T follicular helper cell (primary cell): Measurements from ENCODE around the gene LRCH1.

Source experiments
- DNase-seq: peaks from one replicate; pipeline ENCODE4 v3.0.0-alpha.2; 2020; ENCODE audit warnings: low read depth

LRCH1 gene

DNA sequence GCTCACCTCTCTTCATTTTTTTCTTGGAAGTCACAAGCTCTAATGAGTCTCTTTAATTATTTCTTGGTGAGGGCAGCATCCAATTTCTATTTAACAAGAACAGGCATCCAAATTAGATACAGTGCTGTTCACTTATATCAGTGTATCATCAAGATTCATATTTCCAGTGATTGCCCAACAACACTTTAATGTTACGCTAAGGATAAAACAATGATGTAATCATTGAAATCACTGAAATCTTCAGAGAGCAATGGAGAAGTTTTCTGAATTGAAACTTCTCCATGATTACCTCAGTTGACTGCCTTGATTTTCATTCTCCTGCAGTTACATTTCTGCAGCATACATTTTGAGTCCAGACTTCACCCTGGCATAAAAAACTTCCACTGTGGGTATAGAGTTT is 17.1 kb upstream of the LRCH1 start:
- no peak for DNase-seq

DNA sequence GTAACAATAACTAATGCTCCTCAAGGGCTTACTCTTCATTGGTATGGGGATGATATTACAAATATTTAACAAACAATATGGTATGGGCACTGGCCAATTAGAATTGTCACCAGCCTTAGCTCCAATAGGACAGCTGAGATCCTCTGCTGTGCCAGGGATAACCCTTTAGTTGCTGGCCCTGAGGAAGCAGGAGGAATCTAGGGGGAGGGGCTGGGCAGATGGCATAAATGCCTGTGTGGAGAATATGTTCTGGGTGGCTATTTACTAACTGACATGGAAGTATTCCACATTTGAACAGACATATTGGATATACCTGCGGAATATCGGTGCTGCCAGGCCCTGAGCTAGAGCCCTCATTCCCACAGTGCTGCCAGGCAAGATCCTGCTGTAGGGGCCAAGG is 16.6 kb upstream of the LRCH1 start:
- no peak for DNase-seq

DNA sequence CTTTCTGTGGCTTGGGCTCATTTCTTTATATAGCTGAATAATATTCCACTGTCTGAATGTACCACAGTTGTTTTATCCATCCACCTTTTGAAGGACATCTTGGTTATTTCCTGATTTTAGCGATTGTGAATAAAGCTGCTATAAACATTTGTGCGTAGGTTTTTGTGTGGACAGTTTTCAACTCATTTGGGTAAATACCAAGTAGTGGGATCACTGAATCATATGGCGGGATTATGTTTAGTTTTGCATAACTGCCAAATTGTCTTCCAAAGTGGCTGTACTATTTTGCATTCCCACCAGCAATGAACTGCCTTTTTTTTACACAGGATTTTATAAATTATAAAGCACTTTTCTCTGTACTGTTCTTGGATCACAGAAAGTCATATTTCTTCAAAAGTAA is 13.7 kb upstream of the LRCH1 start:
- DNase-seq = no peak

DNA sequence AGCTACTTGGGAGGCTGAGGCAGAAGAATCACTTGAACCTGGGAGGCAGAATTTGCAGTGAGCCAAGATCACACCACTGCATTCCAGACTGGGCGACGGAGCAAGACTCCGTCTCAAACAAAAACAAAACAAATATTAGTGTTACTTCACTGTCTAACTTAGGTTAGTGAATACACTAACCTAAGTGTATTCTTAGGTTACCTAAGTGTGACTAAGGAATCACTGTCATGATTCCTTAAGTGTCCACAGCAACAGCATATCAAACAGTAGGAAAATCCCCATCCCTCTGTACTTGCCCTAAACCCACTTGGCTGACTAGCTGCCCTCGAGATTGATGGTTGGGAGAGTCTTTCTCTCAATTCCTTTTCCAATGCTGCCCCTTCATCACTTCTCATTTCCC is 11.8 kb upstream of the LRCH1 start:
- no peak for DNase-seq

DNA sequence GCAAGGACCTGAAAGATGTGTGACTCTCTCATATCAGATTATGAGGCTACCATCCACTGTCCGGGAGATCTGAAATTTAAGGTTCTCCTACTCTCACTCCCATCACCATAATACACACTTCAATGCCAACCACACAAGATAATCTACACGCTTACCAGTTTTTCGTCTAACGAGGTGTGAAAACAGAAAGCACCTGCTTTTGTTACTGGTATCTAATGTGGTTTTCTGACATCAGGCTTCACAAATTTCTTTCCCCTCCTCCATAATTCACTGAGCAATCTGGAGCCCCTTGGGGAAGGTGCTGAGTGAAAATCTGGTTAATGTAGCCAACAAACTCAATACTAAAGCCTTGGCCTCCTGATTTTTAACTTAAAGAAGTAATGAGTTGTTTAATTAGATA is 10.1 kb upstream of the LRCH1 start:
- no peak for DNase-seq

DNA sequence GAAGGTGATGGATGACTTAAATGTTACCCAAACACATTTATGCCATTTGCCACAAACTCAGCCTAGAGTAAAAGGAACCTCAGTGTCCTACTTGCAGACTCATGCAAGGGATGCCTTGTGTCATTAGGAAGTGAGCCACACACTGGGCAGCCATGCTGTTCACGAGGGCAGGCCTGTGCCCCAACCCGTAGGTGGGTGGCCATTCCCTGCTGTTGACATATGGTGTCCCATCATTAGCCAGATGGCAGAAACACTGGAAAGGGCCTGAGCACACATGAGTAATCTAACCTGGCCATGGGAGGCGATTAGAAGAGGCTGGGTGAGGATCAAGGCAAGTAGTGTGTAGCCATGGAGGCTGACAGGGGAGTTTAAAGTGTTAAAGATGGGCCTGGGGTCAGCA is 9.7 kb upstream of the LRCH1 start:
- DNase-seq = no peak

DNA sequence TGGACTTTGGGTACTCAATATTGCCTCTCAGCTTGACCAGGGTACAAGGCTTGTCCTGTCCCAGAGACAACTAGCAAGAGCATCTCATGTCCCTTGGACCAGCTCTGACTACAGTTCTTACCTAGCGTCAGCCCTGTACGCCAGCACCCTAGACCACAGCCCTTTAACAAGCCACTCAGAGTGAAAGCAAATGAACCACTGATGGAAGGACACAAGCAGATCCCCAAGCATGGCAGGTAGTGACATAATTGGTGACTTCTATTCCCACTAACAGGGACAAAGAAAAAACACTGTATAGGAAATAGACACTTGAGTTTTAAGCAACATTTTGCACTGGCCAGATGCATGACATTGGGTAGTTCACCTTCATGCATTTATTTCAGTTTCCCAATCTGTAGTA is 8.8 kb upstream of the LRCH1 start:
- no peak for DNase-seq

DNA sequence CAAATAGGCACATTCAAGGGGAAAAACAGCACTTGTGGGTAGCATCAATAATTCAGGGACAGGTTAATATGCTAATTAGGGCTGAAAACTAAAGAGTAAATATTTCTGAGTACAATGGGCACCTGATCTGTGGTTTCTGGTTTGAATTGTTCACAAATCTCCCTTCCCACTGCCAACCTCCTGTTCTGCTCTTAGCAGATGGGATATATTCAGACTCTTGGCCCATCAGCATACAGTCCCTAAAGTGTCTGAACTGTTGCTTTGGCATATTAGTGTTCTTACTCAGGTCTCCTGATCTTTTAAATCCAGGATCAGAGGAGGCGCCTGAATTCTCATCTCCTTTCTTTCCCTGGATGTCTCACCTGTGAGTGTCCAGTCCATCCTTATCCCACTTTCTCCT is 8.2 kb upstream of the LRCH1 start:
- DNase-seq = no peak

DNA sequence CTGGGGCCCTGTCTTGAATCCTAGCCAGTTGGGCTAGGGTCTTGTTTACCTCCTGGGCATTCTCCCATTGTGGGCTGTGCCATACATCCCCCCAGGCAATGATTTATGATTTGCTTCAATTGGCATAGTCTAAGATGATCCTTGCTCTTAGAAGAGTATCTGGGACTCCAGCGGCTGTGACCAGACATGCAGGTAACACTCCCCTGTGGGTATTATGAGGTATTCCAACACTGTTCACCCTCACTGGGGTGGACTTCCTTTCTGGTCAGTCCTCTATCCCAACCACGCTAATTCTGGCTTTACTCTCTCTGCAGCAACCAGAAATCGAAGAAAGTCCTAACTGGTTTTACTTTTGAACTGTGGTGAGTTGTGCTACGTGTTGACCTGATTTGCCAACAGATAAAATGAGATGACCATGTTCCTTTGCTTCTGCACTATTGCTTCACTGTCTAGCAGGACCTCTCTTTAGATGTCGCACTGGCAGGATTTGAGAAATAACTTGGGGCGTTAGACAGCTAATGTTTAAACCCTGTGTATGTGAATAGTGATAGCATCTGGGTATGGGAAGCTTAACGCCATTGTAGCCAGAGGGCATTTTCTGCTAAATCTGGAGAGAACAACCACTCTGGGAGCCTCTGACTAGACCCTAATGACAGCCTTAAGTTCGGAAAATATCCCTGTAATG is 6.7 kb upstream of the LRCH1 start:
- no peak for DNase-seq

DNA sequence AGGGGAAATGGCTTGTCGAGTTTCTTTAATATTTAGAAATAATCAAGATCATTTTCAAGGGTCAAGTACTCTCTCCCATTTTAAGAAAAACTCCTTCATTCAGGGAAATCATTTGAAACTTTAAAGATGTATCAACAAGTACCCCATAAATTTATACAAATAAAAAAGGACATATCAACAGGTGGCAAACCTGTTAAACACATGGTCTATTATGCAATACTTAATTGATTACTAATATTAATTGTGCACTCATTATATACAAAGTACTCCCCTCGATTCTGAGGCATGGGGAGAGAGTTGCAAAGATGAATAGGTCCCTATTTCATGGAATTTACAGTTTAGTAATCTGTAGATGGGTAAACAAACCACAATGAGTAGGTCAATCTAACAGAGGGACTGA is 2.1 kb upstream of the LRCH1 start:
- no peak for DNase-seq

DNA sequence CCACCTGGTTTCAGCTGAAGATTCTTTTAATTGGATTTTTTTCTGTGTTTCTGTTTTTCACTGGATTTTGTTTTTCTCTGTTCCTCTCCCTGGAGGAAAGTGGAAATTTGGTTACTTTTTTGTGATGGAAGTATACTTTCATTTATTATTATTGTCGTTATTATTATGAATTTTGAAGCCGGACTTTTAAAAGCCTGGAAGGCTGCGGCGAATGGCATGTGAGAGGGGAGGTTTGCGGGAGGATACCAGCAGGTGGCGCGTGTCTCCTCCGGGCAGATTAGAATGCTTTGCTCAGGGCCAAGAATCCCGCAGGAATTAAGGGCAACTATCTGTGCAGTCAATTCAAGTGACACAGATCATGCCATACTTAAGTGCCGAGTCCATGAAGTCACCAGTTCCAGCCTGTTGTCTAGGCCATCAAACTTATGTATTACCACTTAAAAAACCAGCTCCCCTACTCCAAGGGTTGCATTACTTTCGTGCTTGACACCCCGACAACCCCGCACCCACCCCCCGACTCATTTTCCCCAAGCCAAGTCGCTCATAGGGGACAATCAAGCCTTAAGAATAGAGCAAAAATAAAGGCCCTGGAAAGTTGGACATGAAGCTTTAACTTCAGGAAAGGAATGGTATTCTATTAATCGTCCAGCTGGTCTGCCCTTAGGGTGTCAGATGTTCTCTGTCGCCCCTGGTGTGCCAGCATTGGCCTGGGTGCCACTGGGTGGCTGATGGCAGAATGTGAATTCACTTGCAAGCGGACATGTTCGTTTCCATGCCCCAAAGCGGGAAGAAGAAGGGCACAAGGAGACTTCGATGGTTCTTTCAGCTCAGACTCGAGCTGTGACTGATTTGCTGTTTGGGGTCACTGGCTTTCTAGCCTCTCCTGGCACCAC is 1.3 kb upstream of the LRCH1 start:
- DNase-seq = peak; percentile 50

DNA sequence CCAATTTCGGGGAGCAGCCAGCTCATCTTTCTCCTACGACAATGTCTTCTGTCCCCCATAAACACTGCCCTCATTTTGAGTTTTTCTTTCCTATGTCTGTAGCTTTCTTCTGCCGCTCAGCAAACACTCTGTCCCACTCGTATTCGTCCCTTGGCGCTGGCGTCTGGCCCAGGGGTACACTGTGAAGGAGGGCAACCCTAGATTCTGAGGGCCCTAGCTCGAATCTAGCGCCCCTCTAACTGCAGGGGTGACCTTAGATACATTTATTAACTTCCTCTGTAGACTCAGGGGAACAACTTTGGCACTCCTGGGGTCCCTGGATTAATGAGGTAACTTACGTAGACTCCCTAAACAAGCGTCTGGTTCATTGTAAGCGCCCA is 677 bp upstream of the LRCH1 start:
- no peak for DNase-seq

DNA sequence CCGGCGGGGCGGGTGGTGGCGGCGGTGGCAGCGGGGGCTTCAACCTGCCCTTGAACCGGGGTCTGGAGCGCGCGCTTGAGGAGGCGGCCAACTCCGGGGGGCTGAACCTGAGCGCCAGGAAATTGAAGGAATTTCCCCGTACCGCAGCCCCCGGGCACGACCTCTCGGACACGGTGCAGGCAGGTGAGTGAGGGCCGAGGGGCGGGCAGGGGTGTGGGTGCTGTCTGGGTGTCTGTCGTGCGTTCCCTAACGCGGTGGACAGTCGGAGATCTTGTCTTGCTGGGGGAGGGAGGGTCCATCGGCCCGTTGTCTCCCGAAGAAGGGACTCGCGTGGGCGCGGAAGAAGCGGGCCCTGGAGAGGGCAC is 533 bp downstream of the LRCH1 start:
- no peak for DNase-seq

DNA sequence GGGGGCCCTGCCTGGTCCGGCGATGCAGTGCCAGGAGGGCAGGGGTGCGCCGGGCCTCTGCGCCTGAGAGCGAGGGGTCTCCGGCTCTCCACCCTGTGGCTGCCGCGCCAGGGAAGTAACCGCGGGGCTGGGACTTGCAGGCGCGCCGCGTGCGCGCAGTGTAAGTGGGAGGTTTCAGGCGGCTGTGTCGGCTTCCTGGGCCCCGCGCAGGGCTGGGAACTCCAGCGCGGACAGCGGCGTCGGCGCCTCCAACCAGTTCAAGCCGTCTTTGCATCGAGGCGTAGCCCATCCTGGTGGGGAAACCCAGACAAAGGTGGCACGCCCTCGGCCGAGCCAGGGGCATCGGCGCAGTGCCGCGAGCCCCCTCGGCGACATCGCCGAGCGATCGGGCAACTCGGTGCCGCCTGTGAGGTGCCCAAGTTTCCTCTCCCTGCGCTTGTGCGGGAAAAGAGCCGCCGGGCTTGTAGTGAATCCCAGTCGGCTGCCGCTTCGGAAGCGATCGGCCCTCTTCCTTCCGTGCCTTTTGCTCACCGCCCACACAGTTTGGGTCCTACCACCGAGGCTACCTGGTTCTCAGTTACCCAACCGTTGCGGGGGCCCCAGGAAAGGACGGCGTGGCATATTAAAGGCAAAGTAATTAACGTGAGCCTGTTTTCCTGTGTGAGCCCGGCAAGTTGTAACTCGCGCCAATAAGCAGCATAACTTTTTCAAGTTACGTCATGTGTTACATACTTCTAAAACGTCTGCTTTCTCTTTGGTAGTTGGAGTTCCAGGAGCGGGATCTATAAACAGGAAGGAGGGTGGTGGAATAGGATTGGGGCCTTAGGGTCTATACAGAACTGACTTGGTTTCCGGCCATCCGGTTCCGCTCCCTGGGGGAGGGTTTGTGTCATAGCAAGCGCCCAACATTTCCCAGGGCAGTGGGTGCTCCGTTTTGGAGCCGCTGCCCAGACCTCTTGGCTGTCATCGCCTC is 1.2 kb downstream of the LRCH1 start:
- DNase-seq = peak; percentile 55

DNA sequence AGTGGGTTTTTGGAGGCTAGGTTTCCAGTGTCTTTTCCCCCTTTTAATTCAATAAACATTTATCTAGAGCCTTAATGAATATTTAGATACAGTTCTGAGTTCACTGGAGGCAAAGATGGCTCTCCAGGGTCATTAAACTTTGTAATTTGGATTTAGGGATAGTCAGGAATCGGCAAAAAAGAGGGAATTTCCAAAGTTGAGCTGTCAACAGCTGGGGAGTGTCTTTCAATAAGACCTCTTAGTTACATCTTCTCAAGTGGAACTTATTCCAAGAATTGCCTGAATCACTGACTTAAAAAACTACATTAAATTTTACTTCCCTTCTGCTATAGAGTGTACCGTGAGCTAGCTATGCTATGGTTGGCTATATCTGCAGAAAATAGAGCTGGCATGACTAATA is 2.0 kb downstream of the LRCH1 start:
- DNase-seq = no peak

DNA sequence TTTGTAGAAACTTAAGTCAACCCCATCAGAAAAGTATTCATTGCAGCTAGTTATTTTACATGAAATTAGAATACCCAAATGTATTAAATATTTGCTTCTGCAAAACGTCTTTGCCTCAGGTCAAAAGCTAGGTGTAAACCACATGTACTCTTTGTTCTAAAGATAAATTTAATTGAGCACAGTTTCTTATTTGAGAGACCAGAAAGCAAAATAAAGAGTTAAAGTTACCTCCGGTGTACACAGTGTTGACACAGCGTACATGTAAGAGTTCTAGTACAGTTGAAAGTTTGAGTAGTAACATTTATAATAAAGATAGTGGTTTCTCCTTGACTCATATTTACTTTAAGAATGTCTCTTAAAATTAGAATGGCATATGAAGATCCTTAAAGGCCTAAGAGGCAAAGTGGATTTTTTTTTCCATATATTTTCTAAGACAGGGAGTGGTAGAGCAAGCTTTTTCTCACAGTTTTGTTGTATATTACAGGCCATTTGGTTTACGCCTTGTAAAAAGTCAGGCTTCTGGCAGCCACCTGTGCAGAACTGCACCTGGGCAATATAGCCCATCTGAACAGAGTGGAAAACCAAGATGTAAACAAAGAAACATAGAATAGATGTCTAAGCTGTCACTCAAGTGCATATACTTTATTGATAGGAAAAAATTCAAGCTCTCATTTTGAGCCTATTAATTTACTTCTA is 2.9 kb downstream of the LRCH1 start:
- DNase-seq = no peak

DNA sequence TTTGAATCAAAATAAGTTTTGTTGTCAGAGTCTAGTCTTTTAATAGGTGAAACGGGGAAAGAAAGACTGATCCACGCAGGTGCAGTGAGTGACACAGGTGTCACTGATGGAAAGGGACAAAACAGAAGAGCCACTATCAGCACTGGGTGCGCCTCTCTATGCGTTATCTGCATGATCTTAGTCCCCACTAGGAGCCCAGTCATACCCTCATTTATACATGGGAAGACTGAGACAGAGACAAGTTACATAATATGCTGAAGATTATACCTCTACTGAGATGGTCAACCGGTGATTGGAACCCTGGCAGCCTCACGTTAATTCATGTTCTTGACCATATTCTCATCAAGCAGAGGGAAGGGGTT is 3.4 kb downstream of the LRCH1 start:
- no peak for DNase-seq

DNA sequence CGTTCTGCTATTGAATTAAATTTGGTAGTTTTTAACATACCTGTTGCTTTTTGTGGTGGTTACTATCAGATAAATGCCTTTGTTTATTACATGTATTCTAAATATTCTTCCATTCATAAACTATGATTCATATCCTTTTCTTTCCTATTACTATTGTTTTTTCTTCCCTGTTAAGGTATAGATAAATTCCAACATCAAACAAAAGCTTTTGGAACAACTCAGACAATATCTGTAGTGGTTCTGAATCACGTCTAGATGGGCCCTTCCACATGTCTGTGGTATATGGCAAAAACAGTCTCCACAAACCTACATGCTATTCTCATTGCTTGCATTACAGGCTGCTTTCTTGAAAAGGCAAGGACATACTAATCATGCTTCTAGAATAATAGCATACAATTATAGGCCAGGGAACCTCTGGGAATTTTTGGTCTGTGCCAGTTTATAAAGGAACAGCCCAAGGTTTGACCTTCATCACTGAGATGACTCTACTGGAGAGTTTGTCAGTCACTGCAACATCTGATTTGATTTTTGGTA is 6.4 kb downstream of the LRCH1 start:
- no peak for DNase-seq

DNA sequence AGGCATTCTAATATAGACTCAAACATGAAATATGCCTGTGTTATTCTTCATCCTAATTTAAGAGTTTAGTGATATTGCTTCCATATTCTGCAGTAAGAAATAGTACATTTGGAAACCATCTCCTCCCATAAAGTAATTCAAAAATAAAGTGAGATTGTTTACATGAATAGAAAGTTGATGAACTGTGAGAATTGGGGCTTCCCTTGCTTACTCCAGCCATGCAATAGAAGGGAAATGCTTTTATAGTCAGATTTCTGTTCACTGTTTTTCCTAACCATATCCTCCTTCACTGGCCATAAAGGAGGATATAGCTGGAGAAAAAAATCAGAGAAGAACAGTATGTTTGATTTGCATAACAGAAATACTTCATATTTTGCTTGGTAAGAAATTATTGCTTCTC is 7.8 kb downstream of the LRCH1 start:
- DNase-seq = no peak

DNA sequence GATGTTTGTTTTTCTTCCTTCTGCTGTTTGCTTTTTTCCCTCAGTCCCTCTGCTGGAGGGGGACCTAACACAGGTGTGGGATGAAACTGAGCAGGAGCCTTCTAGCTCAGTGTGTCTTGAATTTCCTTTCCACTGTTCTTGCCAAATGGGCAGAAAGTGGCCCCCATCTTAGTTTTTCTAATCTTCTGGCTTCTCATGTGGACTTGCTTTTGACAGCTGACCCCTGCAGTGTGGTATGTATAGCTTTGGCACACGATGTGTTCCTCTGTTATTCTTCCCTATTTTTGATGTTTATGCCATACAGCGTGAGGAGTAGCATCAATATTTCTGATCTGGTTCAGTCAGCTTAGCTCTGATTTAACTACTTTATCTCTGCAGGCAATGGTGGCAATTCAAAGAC is 8.3 kb downstream of the LRCH1 start:
- no peak for DNase-seq

DNA sequence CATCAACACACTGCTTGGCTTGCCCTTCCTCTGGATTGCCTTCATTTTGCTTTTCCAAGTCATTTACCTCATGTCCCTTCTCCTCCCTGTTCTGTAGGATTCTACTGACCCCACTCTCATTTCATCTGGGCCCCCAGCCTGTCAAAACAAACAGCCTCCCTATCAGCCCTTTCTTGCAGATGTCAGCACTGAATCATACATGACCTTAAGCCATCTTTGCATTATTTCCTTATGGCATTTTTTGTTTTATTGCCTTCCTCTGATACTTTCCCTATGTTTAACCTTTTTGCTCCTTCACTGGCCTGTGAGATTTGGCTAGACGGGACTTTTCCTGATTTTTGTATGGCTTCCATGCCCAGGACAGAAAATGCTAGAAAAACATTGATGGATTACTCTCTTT is 8.7 kb downstream of the LRCH1 start:
- DNase-seq = no peak

DNA sequence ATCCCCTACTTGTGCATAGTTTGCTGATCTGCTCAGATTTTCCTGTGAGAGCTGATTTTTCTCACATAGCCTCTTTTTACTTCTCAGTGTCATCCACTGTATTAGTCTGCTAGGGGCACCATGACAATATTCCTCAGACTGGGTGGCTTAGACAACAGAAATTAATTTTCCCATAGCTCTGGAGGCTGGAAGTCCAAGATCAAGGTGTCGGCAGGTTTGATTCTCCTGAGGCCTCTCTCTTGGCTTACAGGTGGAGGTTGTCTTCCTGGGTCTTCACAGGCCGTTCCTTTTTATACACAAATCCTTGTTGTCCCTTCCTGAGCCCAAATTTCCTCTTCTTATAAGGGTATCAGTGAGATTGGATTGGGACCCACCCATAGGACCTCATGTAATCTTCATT is 9.2 kb downstream of the LRCH1 start:
- no peak for DNase-seq
